Upper lobe of left lung (tissue), 6 donors: ENCODE data around the gene SLC9B1. TPM values are rescaled to one million over a fixed set of nuclear protein-coding genes. Genes with fewer than 3 reads are reported as not detected.
A peak's percentile ranks its signal among the peaks of the same experiment; 100 is the strongest.
"Not testable (repeated sequence)": the region's sequence is repeated elsewhere in the genome, so short reads cannot be mapped to it uniquely, and the experiment has no call there.

Source experiments
- ATAC-seq, 2 donors: fragments of 200-7000 bp; cut with Tn5 transposase; one replicate each; pipeline ENCODE4 v1.9.1; 2022; ENCODE audit warnings: mild to moderate bottlenecking in 2 of 2, moderate library complexity in 2 of 2; ENCODE audit not compliant: low FRiP score in 2 of 2
- DNase-seq, 2 donors: peaks; one replicate each; pipeline ENCODE4 v3.0.0-alpha.2; 2019 to 2020
- H3K27ac ChIP-seq, 4 donors: fragments of 200-600 bp; sonication (generic); one replicate each; pipeline ENCODE4 v1.5.1; 2016 to 2019
- H3K27me3 ChIP-seq, 4 donors: fragments of 200-600 bp; sonication (generic); one replicate each; pipeline ENCODE4 v1.5.1; 2017 to 2019
- H3K36me3 ChIP-seq, 4 donors: fragments of 200-600 bp; sonication (generic); one replicate each; pipeline ENCODE4 v1.5.1; 2016 to 2019
- H3K4me1 ChIP-seq, 4 donors: fragments of 200-600 bp; sonication (generic); one replicate each; pipeline ENCODE4 v1.5.1; 2018 to 2019
- H3K4me3 ChIP-seq, 4 donors: fragments of 200-600 bp; sonication (generic); one replicate each; pipeline ENCODE4 v1.5.1; 2017 to 2019; ENCODE audit warnings: mild to moderate bottlenecking in 2 of 4, moderate library complexity in 1 of 4
- H3K9me3 ChIP-seq, 4 donors: fragments of 200-600 bp; sonication (generic); one replicate each; pipeline ENCODE4 v1.5.1; 2018 to 2019
- EP300 ChIP-seq, 4 donors: sonication (generic); formaldehyde crosslinking; IDR thresholded peaks; one replicate each; pipeline ENCODE4 v1.5.1; 2017; ENCODE audit warnings: antibody characterized with exemption in 4 of 4, control low read depth in 2 of 4
- POLR2A ChIP-seq, 4 donors: fragments of 450-650 bp; IDR thresholded peaks; one replicate each; pipeline ENCODE4 v1.5.1; 2016 to 2017; ENCODE audit warnings: antibody characterized with exemption in 4 of 4, mild to moderate bottlenecking in 2 of 4
- POLR2AphosphoS5 ChIP-seq, 2 donors: sonication (generic); formaldehyde crosslinking; IDR thresholded peaks; one replicate each; pipeline ENCODE4 v1.5.1; 2017; ENCODE audit warnings: antibody characterized with exemption in 2 of 2
- WGBS, 2 donors: methylation state at CpG; one replicate each; pipeline ENCODE4 v1.1.5; 2017 to 2018; 5-methylcytosine and 5-hydroxymethylcytosine counted together
- total RNA-seq, 6 donors: library from RNA; depleted of rRNA in 4 of 6; stranded (reverse); fragments of >200 nt in 4 of 6; gene quantifications; one replicate each; pipeline versions ENCODE4 v1.1.0 to v1.2.1, GENCODE V29; 2016 to 2021
- TF ChIP-seq, protein P1 (sequence below), 6 experiments: fragments of 450-650 bp in 4 of 6; fragments of 200-600 bp in 2 of 6; sonication (generic) in 2 of 6; IDR thresholded peaks; one replicate each; pipeline ENCODE4 v1.5.1; 2016 to 2019; ENCODE audit warnings: antibody characterized with exemption in 6 of 6
- donor health status: DM: no; HTN: no; CAD: no; lungs with moderate emphysema.
- donor health status: DM: no; HTN: yes; CAD: no; lungs with severe emphysema.

The SLC9B1 gene
- total RNA-seq, 6 donors from 2014 or later: 0.44 to 1.4 (median 0.62) TPM; not detected in 2

- Histone ChIP-seq H3K27me3 (no peaks in the 10 kb centered on the region), H3K4me3 (no peak overlapping the region), H3K4me1 (no peaks in the 10 kb centered on the region), H3K27ac (no peak overlapping the region), H3K9me3 (no peaks in the 10 kb centered on the region), H3K36me3 (no peaks in the 10 kb centered on the region)
- DNase-seq: no peak
- WGBS, 2 donors: 94 to 97% methylated on average over 2 of the region's 2 CpGs
- ATAC-seq: no peak
- TF ChIP-seq, protein P1, sequence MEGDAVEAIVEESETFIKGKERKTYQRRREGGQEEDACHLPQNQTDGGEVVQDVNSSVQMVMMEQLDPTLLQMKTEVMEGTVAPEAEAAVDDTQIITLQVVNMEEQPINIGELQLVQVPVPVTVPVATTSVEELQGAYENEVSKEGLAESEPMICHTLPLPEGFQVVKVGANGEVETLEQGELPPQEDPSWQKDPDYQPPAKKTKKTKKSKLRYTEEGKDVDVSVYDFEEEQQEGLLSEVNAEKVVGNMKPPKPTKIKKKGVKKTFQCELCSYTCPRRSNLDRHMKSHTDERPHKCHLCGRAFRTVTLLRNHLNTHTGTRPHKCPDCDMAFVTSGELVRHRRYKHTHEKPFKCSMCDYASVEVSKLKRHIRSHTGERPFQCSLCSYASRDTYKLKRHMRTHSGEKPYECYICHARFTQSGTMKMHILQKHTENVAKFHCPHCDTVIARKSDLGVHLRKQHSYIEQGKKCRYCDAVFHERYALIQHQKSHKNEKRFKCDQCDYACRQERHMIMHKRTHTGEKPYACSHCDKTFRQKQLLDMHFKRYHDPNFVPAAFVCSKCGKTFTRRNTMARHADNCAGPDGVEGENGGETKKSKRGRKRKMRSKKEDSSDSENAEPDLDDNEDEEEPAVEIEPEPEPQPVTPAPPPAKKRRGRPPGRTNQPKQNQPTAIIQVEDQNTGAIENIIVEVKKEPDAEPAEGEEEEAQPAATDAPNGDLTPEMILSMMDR (IDR thresholded peaks at IDR 0.05): no peak
- no peak for TF ChIP-seq POLR2AphosphoS5 (IDR thresholded peaks at IDR 0.05)
- no peak for TF ChIP-seq EP300 (IDR thresholded peaks at IDR 0.05)
- no peak for TF ChIP-seq POLR2A (IDR thresholded peaks at IDR 0.05)
Observed at GRCh38 chr4:102981005-102981404, 38.5 kb downstream of the SLC9B1 start.

GRCh38 chr4:102961813-102962212 is 57.7 kb downstream of the SLC9B1 start:
- not testable (repeated sequence) for H3K9me3 ChIP-seq, H3K27ac ChIP-seq, DNase-seq, ATAC-seq, H3K4me3 ChIP-seq, H3K4me1 ChIP-seq, H3K36me3 ChIP-seq, H3K27me3 ChIP-seq
- WGBS, 2 donors: 95 to 96% methylated on average over 2 of the region's 2 CpGs

GRCh38 chr4:102959496-102959895 is 60.0 kb downstream of the SLC9B1 start:
- WGBS, 2 donors: 54 to 58% methylated on average over 3 of the region's 3 CpGs
- ATAC-seq (no peak), DNase-seq (no peak)
- H3K4me3 ChIP-seq: no peak overlapping the region
- TF ChIP-seq, protein P1 (IDR thresholded peaks at IDR 0.05): no peak
- TF ChIP-seq EP300 (IDR thresholded peaks at IDR 0.05): no peak
- no peaks in the 10 kb centered on the region for H3K4me1 ChIP-seq
- H3K27ac ChIP-seq: no peak overlapping the region
- H3K27me3 ChIP-seq: no peaks in the 10 kb centered on the region
- no peaks in the 10 kb centered on the region for H3K9me3 ChIP-seq
- H3K36me3 ChIP-seq: no peaks in the 10 kb centered on the region

DNA sequence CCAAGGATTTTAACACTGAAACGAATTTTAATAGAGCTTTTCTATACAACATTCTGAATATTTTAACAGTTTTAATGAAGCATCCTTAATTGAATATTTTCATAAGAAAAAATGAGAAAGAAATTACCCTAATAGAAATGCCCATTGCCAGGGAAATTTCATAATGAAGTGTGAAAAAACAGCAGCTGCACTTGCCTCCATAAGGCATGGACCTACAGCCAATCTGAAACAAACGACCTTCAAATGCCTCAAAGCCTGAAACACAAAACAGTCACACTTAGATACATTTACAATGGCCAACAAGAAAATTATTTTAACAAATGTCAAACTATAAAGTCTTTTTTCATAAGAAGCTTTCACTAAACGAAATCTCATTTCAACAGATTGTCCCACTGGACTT is 74.4 kb downstream of the SLC9B1 start:
- Histone ChIP-seq H3K9me3 (no peaks in the 10 kb centered on the region), H3K27me3 (no peaks in the 10 kb centered on the region), H3K27ac (no peak overlapping the region), H3K36me3 (no peaks in the 10 kb centered on the region), H3K4me1 (no peaks in the 10 kb centered on the region), H3K4me3 (no peak overlapping the region)
- DNase-seq (no peak), ATAC-seq (no peak)
- WGBS, 2 donors: 77 to 78% methylated on average over 3 of the region's 3 CpGs
- no peak for TF ChIP-seq POLR2AphosphoS5 (IDR thresholded peaks at IDR 0.05)
- TF ChIP-seq EP300 (IDR thresholded peaks at IDR 0.05): no peak
- TF ChIP-seq, protein P1 (IDR thresholded peaks at IDR 0.05): no peak
- TF ChIP-seq POLR2A (IDR thresholded peaks at IDR 0.05): no peak

DNA sequence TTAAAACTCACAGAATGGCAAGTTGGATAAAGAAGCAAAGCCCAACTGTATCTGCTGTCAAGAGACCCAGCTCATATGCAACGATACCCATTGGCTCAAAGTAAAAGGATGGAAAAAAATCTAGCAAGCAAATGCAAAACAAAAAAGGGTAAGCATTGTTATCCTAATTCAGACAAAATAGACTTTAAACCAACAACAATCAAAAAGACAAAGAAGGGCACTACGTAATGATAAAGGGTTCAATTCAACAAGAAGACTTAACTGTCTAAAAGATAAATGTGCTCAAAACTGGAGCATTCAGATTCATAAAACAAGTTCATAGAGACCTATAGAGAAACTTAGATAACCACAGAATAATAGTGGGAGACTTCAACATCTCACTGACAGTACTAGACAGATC is 81.4 kb downstream of the SLC9B1 start:
- not testable (repeated sequence) for H3K9me3 ChIP-seq, H3K4me3 ChIP-seq, ATAC-seq, H3K27me3 ChIP-seq, DNase-seq, H3K4me1 ChIP-seq, H3K27ac ChIP-seq, H3K36me3 ChIP-seq
- WGBS, 2 donors: 80 to 88% methylated on average over 2 of the region's 2 CpGs

DNA sequence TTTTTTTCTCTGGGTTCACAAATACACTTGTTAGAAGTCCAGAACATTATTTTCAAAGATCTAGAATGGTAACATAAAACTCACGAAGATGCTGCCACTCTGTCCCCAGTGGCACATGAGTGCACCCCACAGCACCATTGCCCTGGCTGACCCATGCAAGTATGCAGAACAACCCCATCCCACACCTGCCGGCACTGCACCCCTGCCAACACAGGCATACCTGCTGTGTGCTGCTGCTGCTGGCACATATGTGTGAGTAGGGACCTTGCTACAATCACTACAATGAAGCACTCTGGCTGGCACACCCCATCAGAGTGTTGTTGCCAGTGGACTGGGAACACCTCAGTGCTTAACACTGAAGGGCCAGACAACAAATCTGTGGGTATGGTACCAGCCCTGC is 83.8 kb downstream of the SLC9B1 start:
- Histone ChIP-seq H3K27ac (no peak overlapping the region), H3K9me3 (no peaks in the 10 kb centered on the region), H3K4me3 (no peak overlapping the region), H3K36me3 (no peaks in the 10 kb centered on the region), H3K4me1 (no peaks in the 10 kb centered on the region), H3K27me3 (no peaks in the 10 kb centered on the region)
- DNase-seq (peak in 1 of 2 donors; percentile 8), ATAC-seq (no peak)
- TF ChIP-seq EP300 (IDR thresholded peaks at IDR 0.05) (no peak), POLR2A (IDR thresholded peaks at IDR 0.05) (no peak), POLR2AphosphoS5 (IDR thresholded peaks at IDR 0.05) (no peak)
- TF ChIP-seq, protein P1 (IDR thresholded peaks at IDR 0.05): no peak
- 79 to 92% methylated on average over 2 of the region's 2 CpGs for WGBS, 2 donors

DNA sequence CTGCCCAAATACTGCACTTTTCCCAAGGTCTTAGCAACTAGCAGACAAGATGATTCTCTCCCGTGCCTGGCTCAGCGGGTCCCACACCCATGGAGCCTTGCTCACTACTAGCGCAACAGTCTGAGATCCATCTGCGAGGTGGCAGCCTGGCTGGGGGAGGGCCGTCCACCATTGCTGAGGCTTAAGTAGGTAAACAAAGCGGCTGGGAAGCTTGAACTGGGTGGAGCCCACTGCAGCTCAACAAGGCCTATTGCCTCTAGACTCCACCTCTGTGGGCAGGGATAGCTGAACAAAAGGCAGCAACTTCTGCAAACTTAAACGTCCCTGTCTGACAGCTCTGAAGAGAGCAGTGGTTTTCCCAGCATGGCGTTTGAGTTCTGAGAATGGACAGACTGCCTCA is 99.8 kb downstream of the SLC9B1 start:
- H3K27me3 ChIP-seq, H3K9me3 ChIP-seq, H3K4me3 ChIP-seq, H3K27ac ChIP-seq, ATAC-seq, H3K36me3 ChIP-seq, H3K4me1 ChIP-seq: not testable (repeated sequence)
- DNase-seq: peak in 1 of 2 donors; percentile 6
- 68 to 87% methylated on average over 4 to 8 of the region's 8 CpGs for WGBS, 2 donors
